CD4-positive, alpha-beta T cell treated with Interleukin-12 subunit alpha and Interleukin-12 subunit beta, for 1 hour (primary cell): ENCODE measurements around the gene SLC12A7.
"Not testable (repeated sequence)": the region's sequence is repeated elsewhere in the genome, so short reads cannot be mapped to it uniquely, and the experiment has no call there.

Experiments used
- DNase-seq: peaks from one replicate; pipeline ENCODE4 v3.0.0-alpha.2; 2020

The SLC12A7 gene

GRCh38 chr5:1111727-1112289, at the start of gene SLC12A7:
Gene SLC12A7 (minus strand): TSS chr5:1112063. CDS start chr5:1111991, 72 bp downstream.
- DNase-seq, result peak; percentile 55

- DNase-seq, result no peak
Observed at GRCh38 chr5:1161108-1161832, 49.4 kb upstream of the SLC12A7 start.

- DNase-seq, result no peak
Observed at GRCh38 chr5:1159774-1160406, 48.0 kb upstream of the SLC12A7 start.

- no peak for DNase-seq
Observed at GRCh38 chr5:1159341-1159675, 47.4 kb upstream of the SLC12A7 start.

- no peak for DNase-seq
Observed at GRCh38 chr5:1158647-1159340, 46.9 kb upstream of the SLC12A7 start.

- not testable (repeated sequence) for DNase-seq
Observed at GRCh38 chr5:1157461-1157986, 45.7 kb upstream of the SLC12A7 start.

GRCh38 chr5:1156754-1157460, 45.0 kb upstream of the SLC12A7 start:
- DNase-seq, result no peak

GRCh38 chr5:1156033-1156753, 44.3 kb upstream of the SLC12A7 start:
- no peak for DNase-seq

GRCh38 chr5:1155191-1156032, 43.5 kb upstream of the SLC12A7 start:
- DNase-seq, result no peak

- DNase-seq, result no peak
Observed at GRCh38 chr5:1153428-1153827, 41.6 kb upstream of the SLC12A7 start.

- DNase-seq, result no peak
Observed at GRCh38 chr5:1152771-1153282, 41.0 kb upstream of the SLC12A7 start.

GRCh38 chr5:1152156-1152555, 40.3 kb upstream of the SLC12A7 start:
- peak; percentile 34 for DNase-seq

- DNase-seq, result no peak
Observed at GRCh38 chr5:1151316-1151715, 39.5 kb upstream of the SLC12A7 start.

GRCh38 chr5:1150866-1151265, 39.0 kb upstream of the SLC12A7 start:
- no peak for DNase-seq

- DNase-seq, result no peak
Observed at GRCh38 chr5:1144638-1145396, 33.0 kb upstream of the SLC12A7 start.

- no peak for DNase-seq
Observed at GRCh38 chr5:1144089-1144488, 32.2 kb upstream of the SLC12A7 start.

- DNase-seq, result no peak
Observed at GRCh38 chr5:1143670-1143951, 31.7 kb upstream of the SLC12A7 start.

- DNase-seq, result no peak
Observed at GRCh38 chr5:1142886-1143669, 31.2 kb upstream of the SLC12A7 start.

- no peak for DNase-seq
Observed at GRCh38 chr5:1141834-1142233, 30.0 kb upstream of the SLC12A7 start.

GRCh38 chr5:1140818-1141189, 28.9 kb upstream of the SLC12A7 start:
- no peak for DNase-seq
